ENCODE measurements around the gene NTNG1.

Gene NTNG1

DNA sequence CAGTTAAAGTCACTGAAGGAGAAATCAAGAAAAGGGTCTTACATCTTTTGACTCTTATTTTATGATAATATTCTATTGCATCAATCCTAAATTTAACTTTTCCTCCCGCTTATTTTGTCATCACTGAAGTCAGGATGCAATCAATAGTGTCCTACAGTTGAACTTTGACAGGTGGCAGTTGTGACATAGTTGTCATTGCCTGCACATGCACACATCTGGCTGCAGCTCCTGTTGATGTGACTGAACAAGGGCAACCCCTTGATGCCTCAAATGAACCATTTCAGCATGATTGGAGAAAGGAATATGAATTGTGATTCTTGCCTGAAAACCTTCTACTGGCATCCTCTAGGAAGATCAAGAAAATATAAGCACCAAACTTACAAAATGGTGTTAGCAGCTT lies 157.7 kb downstream of the NTNG1 start:
- H3K9me3 ChIP-seq (ENCODE audit: control insufficient read depth, low read length), result no peaks in the 10 kb centered on the region
- H3K36me3 ChIP-seq (ENCODE audit: control insufficient read depth, insufficient read depth, low read length), result no peaks in the 10 kb centered on the region
- H3K27ac ChIP-seq (ENCODE audit: insufficient read depth, low read depth, low read length, poor library complexity, severe bottlenecking), result no peak overlapping the region
- WGBS, 2 experiments, result 35 to 56% methylated on average over 1 of the region's 1 CpG
- H3K4me3 ChIP-seq (ENCODE audit: insufficient read depth, low read depth, low read length), result no peak overlapping the region
- H3K27me3 ChIP-seq (ENCODE audit: control insufficient read depth, insufficient read depth, low read length, poor library complexity, severe bottlenecking), result no peaks in the 10 kb centered on the region
- no peaks in the 10 kb centered on the region for H3K4me1 ChIP-seq (ENCODE audit: control insufficient read depth, insufficient read depth, low read length)

DNA sequence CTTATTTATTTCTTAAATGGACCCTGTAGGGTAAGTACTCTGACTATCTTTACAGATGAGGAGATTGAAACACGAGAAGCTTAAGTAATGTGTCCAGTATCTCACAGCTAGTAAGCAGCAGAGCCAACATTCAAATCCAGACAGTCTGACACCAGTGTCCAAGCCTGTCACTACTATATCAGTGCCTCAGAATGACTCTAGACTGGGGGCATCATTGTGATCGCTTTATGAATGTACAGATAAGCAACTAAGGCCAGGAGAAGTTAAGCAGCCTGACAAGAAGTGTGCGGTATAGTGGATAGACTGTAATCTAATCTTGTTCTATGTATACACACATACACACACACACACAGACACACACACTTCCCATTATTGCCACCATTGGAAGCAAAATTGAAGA lies 158.7 kb downstream of the NTNG1 start:
- Histone ChIP-seq H3K4me3 (ENCODE audit: insufficient read depth, low read depth, low read length) (no peak overlapping the region), H3K4me1 (ENCODE audit: control insufficient read depth, insufficient read depth, low read length) (no peaks in the 10 kb centered on the region), H3K36me3 (ENCODE audit: control insufficient read depth, insufficient read depth, low read length) (no peaks in the 10 kb centered on the region), H3K27me3 (ENCODE audit: control insufficient read depth, insufficient read depth, low read length, poor library complexity, severe bottlenecking) (no peaks in the 10 kb centered on the region), H3K9me3 (ENCODE audit: control insufficient read depth, low read length) (no peaks in the 10 kb centered on the region), H3K27ac (ENCODE audit: insufficient read depth, low read depth, low read length, poor library complexity, severe bottlenecking) (no peak overlapping the region)
- 97 to 98% methylated on average over 2 to 3 of the region's 3 CpGs for WGBS, 2 experiments

DNA sequence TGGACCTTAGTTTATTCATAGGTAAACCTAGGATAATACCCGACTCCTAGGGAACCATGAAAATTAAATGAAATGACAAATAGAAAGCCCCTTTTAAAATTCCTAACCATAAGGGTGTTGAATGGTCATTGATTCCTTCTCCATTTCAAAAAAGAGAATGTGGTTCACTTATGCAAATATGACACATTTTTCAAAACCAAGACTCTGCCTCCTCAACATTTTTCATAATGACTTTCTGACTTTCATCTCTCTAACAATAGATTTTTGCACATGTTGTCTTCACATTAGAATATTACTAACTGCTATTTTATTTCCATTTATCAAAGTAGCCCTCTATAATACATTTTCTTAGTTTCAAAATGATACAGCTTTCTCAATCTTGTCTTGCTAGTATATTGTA lies 169.1 kb downstream of the NTNG1 start:
- 100% methylated on average over 1 of the region's 1 CpG; no CpG with 5 or more reads in 1 of the 2 experiments for WGBS, 2 experiments
- Histone ChIP-seq H3K27me3 (ENCODE audit: control insufficient read depth, insufficient read depth, low read length, poor library complexity, severe bottlenecking) (no peaks in the 10 kb centered on the region), H3K4me1 (ENCODE audit: control insufficient read depth, insufficient read depth, low read length) (no peaks in the 10 kb centered on the region), H3K36me3 (ENCODE audit: control insufficient read depth, insufficient read depth, low read length) (no peaks in the 10 kb centered on the region), H3K27ac (ENCODE audit: insufficient read depth, low read depth, low read length, poor library complexity, severe bottlenecking) (no peak overlapping the region), H3K9me3 (ENCODE audit: control insufficient read depth, low read length) (no peaks in the 10 kb centered on the region), H3K4me3 (ENCODE audit: insufficient read depth, low read depth, low read length) (no peak overlapping the region)

DNA sequence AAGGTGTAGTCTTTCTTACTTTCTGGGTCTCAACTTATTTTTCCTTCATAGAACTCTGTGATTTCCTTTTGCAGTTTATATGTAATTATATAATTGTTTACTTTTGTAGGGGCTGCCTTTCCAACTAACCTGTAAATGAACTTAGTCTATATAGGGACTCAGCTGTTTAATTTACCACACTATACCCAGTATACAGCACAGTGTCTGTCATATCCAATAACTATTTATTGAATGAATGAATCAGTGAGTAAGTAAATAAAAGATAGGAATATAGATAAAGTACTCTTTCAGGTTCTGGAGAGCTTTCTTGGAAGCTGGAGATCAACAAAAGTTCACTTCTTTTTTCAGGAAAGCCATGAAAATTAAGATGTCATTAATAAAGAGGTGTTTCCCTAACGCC lies 174.8 kb downstream of the NTNG1 start:
- H3K27ac ChIP-seq (ENCODE audit: insufficient read depth, low read depth, low read length, poor library complexity, severe bottlenecking), result no peak overlapping the region
- no peaks in the 10 kb centered on the region for H3K27me3 ChIP-seq (ENCODE audit: control insufficient read depth, insufficient read depth, low read length, poor library complexity, severe bottlenecking)
- H3K36me3 ChIP-seq (ENCODE audit: control insufficient read depth, insufficient read depth, low read length), result no peaks in the 10 kb centered on the region
- no peak overlapping the region for H3K4me3 ChIP-seq (ENCODE audit: insufficient read depth, low read depth, low read length)
- 0% methylated on average over 1 of the region's 1 CpG for WGBS, 2 experiments
- no peaks in the 10 kb centered on the region for H3K9me3 ChIP-seq (ENCODE audit: control insufficient read depth, low read length)
- H3K4me1 ChIP-seq (ENCODE audit: control insufficient read depth, insufficient read depth, low read length), result peaks cover 10% of the 10 kb centered on the region

DNA sequence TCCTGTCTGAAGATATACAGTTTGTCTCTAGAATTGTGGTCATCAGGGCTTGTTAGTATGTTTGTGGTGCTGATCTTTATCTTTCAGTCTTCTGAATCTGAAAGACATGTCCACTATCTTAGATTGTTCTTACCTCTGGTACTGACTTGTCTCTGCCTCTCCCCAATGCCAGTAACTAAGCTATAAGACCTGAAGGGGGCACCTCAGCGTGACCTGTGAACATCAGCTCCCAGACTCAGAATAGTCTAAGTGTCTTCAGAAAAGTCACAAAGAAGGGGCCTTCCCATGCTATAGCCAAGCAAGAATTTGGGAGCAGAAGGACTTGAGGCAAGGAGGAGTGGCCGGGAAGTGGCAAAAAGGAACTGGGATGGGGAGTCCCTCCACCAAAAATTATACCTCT lies 178.1 kb downstream of the NTNG1 start:
- Histone ChIP-seq H3K4me3 (ENCODE audit: insufficient read depth, low read depth, low read length) (no peak overlapping the region), H3K27me3 (ENCODE audit: control insufficient read depth, insufficient read depth, low read length, poor library complexity, severe bottlenecking) (no peaks in the 10 kb centered on the region), H3K9me3 (ENCODE audit: control insufficient read depth, low read length) (no peaks in the 10 kb centered on the region), H3K27ac (ENCODE audit: insufficient read depth, low read depth, low read length, poor library complexity, severe bottlenecking) (no peak overlapping the region), H3K36me3 (ENCODE audit: control insufficient read depth, insufficient read depth, low read length) (no peaks in the 10 kb centered on the region), H3K4me1 (ENCODE audit: control insufficient read depth, insufficient read depth, low read length) (peaks cover 10% of the 10 kb centered on the region)
- 78 to 89% methylated on average over 2 of the region's 2 CpGs for WGBS, 2 experiments

DNA sequence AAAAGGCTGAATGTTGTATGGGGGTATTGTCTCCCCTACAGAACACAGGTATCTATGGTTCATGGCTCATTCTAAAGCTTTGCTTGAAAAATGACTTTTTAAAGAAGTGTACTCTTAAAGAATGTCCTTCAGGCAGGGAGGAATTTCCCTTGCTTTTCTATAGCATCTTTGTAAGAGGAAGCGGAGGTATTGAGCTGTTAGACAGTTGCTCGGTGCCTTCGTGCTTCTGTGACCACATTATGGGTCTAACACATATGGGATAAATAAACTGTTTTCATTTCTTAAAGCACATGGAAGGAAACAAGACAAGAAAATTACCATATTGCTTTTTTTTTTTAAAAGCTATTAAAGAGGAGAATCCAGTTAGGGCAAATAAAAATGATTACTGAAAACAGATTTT lies 182.9 kb downstream of the NTNG1 start:
- no peaks in the 10 kb centered on the region for H3K36me3 ChIP-seq (ENCODE audit: control insufficient read depth, insufficient read depth, low read length)
- 97 to 100% methylated on average over 1 to 3 of the region's 3 CpGs for WGBS, 2 experiments
- no peaks in the 10 kb centered on the region for H3K4me1 ChIP-seq (ENCODE audit: control insufficient read depth, insufficient read depth, low read length)
- H3K4me3 ChIP-seq (ENCODE audit: insufficient read depth, low read depth, low read length), result no peak overlapping the region
- H3K27me3 ChIP-seq (ENCODE audit: control insufficient read depth, insufficient read depth, low read length, poor library complexity, severe bottlenecking), result no peaks in the 10 kb centered on the region
- H3K27ac ChIP-seq (ENCODE audit: insufficient read depth, low read depth, low read length, poor library complexity, severe bottlenecking), result no peak overlapping the region
- H3K9me3 ChIP-seq (ENCODE audit: control insufficient read depth, low read length), result no peaks in the 10 kb centered on the region

DNA sequence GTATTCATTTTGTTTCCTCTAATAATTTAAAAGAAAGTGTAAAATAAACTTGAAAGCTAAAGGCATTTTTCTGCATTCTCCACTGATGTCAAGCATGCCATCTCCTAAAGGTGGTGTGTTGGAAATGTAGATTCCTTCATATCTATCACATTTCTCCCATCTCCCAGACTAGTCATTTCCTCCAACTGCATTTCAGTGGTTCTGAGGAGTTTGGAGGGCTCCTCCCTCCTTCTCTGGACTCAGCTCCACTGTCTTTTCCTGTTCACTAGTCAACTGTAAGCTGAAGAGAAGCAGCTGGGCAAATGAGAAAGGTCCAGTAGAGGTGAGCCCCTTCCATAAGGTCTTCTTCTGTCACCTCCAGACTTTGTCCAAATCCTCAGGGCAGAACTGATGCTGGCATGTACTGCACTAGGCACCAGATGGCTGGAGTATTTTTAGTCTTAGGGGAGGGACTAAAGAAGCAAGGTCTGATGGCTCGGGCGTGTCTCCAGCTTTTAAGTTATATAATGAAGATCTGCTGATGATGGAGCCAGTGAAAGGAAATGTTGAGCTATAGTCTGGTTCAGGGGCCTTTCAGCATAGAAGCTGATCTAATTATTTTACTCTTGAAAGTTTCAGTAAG lies 186.1 kb downstream of the NTNG1 start:
- 95 to 98% methylated on average over 2 of the region's 2 CpGs for WGBS, 2 experiments
- Histone ChIP-seq H3K4me3 (ENCODE audit: insufficient read depth, low read depth, low read length) (no peak overlapping the region), H3K27me3 (ENCODE audit: control insufficient read depth, insufficient read depth, low read length, poor library complexity, severe bottlenecking) (no peaks in the 10 kb centered on the region), H3K4me1 (ENCODE audit: control insufficient read depth, insufficient read depth, low read length) (no peaks in the 10 kb centered on the region), H3K36me3 (ENCODE audit: control insufficient read depth, insufficient read depth, low read length) (no peaks in the 10 kb centered on the region), H3K27ac (ENCODE audit: insufficient read depth, low read depth, low read length, poor library complexity, severe bottlenecking) (no peak overlapping the region), H3K9me3 (ENCODE audit: control insufficient read depth, low read length) (no peaks in the 10 kb centered on the region)

DNA sequence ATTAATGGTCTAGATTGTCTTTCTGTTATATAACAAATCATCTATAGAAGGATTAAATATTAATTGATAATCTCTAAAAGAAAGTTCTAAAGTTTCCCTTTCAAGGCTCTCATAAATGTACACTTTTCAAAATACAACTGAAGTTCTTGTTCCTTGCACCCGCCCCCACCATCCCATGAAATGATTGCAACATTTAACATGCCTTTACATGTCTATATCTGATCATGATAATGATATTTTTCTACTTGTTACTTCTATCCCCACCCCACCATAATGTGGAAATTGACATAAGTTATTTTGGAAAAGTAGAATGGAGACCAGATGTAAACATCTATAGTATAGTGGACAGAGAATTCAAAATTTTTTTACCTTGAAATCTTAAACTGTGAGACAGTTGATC lies 186.6 kb downstream of the NTNG1 start:
- 67 to 82% methylated on average over 1 of the region's 1 CpG for WGBS, 2 experiments
- H3K9me3 ChIP-seq (ENCODE audit: control insufficient read depth, low read length), result no peaks in the 10 kb centered on the region

DNA sequence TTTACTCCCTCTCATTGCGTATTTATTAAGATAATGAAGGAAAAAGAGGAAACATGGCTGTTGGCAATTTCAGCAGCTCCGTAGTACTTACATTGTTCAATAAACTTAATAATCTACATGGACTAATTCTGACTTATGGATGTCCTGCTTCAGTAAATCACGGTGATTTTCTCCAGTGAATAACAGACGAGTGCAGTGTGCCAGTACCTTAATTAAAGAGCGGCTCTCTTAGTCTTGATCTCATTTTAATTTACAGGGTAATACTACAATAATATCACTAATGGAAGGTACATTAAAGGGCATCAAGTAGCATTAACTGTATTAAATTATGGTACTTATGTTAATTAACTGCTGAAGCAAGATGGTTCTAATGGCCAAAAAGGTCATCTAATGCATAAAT lies 187.2 kb downstream of the NTNG1 start:
- Histone ChIP-seq H3K27ac (ENCODE audit: insufficient read depth, low read depth, low read length, poor library complexity, severe bottlenecking) (no peak overlapping the region), H3K36me3 (ENCODE audit: control insufficient read depth, insufficient read depth, low read length) (no peaks in the 10 kb centered on the region), H3K4me1 (ENCODE audit: control insufficient read depth, insufficient read depth, low read length) (no peaks in the 10 kb centered on the region), H3K9me3 (ENCODE audit: control insufficient read depth, low read length) (no peaks in the 10 kb centered on the region), H3K27me3 (ENCODE audit: control insufficient read depth, insufficient read depth, low read length, poor library complexity, severe bottlenecking) (no peaks in the 10 kb centered on the region), H3K4me3 (ENCODE audit: insufficient read depth, low read depth, low read length) (no peak overlapping the region)
- WGBS, 2 experiments, result 97 to 100% methylated on average over 3 to 5 of the region's 5 CpGs

More for the DNA sequence above, 186.6 kb downstream of the NTNG1 start:
- Histone ChIP-seq H3K4me3 (ENCODE audit: insufficient read depth, low read depth, low read length) (no peak overlapping the region), H3K27me3 (ENCODE audit: control insufficient read depth, insufficient read depth, low read length, poor library complexity, severe bottlenecking) (no peaks in the 10 kb centered on the region), H3K36me3 (ENCODE audit: control insufficient read depth, insufficient read depth, low read length) (no peaks in the 10 kb centered on the region), H3K27ac (ENCODE audit: insufficient read depth, low read depth, low read length, poor library complexity, severe bottlenecking) (no peak overlapping the region), H3K4me1 (ENCODE audit: control insufficient read depth, insufficient read depth, low read length) (no peaks in the 10 kb centered on the region)

DNA sequence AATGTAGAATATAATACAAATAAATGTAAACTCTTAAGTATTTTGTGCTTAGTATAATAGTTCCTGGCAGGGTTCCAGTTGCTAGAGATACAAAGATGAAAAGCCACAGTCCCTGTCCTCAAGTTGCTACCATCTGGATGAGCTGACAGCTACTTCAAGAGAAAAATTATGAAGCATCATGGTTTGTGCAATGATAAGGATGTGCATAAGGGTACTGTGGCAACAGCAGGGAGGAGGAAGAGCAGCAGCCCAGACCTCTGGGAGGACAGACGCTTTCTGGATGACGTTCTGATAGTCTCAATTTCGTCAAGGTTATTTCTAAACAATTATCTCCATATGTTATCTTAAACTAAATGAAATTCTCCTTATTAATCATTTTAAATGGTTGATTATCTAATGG lies 198.9 kb downstream of the NTNG1 start:
- peaks cover 17% of the 10 kb centered on the region for H3K4me1 ChIP-seq (ENCODE audit: control insufficient read depth, insufficient read depth, low read length)

DNA sequence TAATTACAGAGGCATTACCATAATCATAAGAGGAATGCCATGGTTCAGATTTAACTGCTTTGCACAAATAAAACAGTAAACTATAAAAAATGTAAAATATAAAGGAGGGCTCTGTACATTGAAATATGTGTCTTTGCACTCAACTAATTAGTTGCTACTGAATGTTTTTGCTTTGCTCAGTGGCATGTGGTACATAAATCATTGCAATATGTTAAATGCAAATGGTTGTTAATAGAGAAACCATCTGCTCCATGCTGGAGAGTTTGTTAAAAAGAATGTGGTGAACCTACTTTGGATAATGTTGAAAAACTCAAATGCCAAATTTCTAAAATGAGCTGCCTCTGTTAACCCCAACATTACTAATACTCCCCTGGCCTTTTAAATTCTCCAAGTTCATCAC lies 201.5 kb downstream of the NTNG1 start:
- Histone ChIP-seq H3K4me1 (ENCODE audit: control insufficient read depth, insufficient read depth, low read length) (peaks cover 18% of the 10 kb centered on the region), H3K9me3 (ENCODE audit: control insufficient read depth, low read length) (no peaks in the 10 kb centered on the region), H3K4me3 (ENCODE audit: insufficient read depth, low read depth, low read length) (no peak overlapping the region), H3K27me3 (ENCODE audit: control insufficient read depth, insufficient read depth, low read length, poor library complexity, severe bottlenecking) (no peaks in the 10 kb centered on the region), H3K27ac (ENCODE audit: insufficient read depth, low read depth, low read length, poor library complexity, severe bottlenecking) (no peak overlapping the region), H3K36me3 (ENCODE audit: control insufficient read depth, insufficient read depth, low read length) (no peaks in the 10 kb centered on the region)

More for the DNA sequence above, 198.9 kb downstream of the NTNG1 start:
- H3K27me3 ChIP-seq (ENCODE audit: control insufficient read depth, insufficient read depth, low read length, poor library complexity, severe bottlenecking), result no peaks in the 10 kb centered on the region
- no peak overlapping the region for H3K27ac ChIP-seq (ENCODE audit: insufficient read depth, low read depth, low read length, poor library complexity, severe bottlenecking)
- H3K36me3 ChIP-seq (ENCODE audit: control insufficient read depth, insufficient read depth, low read length), result no peaks in the 10 kb centered on the region
- no peak overlapping the region for H3K4me3 ChIP-seq (ENCODE audit: insufficient read depth, low read depth, low read length)
- 83 to 95% methylated on average over 1 to 3 of the region's 3 CpGs for WGBS, 2 experiments
- H3K9me3 ChIP-seq (ENCODE audit: control insufficient read depth, low read length), result no peaks in the 10 kb centered on the region

Data from ectodermal cell (in vitro differentiated cells).